WERI-Rb-1 (cell line): ENCODE data around the gene CPSF3.
A peak's percentile ranks its signal among the peaks of the same experiment; 100 is the strongest.

Source experiments
- DNase-seq: peaks from one replicate; pipeline ENCODE4 v3.0.0-alpha.2; 2020
- H3K27ac ChIP-seq: fragments of 250-450 bp; sonication (Bioruptor Pico); 2 replicates; pipeline ENCODE4 v1.5.1; 2020; ENCODE audit warnings: mild to moderate bottlenecking, moderate library complexity
- H3K27me3 ChIP-seq: fragments of 250-450 bp; sonication (Bioruptor Pico); 2 replicates; pipeline ENCODE4 v1.5.1; 2021; ENCODE audit warnings: mild to moderate bottlenecking, low read depth, moderate library complexity; ENCODE audit not compliant: insufficient read depth, severe bottlenecking
- H3K36me3 ChIP-seq: fragments of 250-450 bp; sonication (Bioruptor Pico); 2 replicates; pipeline ENCODE4 v1.5.1; 2020; ENCODE audit warnings: mild to moderate bottlenecking, moderate library complexity
- H3K4me3 ChIP-seq: 2 replicates; pipeline ENCODE4 v1.5.1; 2011; ENCODE audit warnings: low read depth, mild to moderate bottlenecking, control low read depth, low read length
- H3K9me3 ChIP-seq: fragments of 250-450 bp; sonication (Bioruptor Pico); 2 replicates; pipeline ENCODE4 v1.5.1; 2021; ENCODE audit warnings: mild to moderate bottlenecking, moderate library complexity; ENCODE audit not compliant: severe bottlenecking
- TF ChIP-seq, protein P1 (sequence below): IDR thresholded peaks from 2 replicates; pipeline ENCODE4 v1.5.1; 2011; ENCODE audit warnings: low read depth, mild to moderate bottlenecking, control low read depth, inconsistent platforms, low read length

Gene CPSF3

DNA sequence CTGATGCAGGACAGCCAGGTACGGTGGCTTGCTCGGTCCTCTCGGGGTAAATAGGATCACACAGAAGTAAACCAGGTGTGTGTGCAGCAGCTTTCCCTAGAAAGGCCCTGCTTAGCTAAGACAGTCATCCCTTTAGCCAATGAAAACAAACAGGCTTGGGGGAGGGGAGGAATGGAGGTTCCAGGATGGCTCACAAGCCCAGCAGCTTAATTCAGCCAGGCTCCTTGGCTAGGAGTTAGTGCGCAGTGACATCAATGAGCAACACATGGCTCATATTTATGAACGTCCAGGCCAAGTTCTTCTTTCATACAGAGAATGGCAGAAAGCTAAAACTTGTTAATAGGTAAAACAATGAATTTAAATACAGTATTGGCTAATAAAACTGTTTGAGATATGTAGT is 61.1 kb downstream of the CPSF3 start:
- peak; percentile 78 for DNase-seq
- TF ChIP-seq, protein P1, sequence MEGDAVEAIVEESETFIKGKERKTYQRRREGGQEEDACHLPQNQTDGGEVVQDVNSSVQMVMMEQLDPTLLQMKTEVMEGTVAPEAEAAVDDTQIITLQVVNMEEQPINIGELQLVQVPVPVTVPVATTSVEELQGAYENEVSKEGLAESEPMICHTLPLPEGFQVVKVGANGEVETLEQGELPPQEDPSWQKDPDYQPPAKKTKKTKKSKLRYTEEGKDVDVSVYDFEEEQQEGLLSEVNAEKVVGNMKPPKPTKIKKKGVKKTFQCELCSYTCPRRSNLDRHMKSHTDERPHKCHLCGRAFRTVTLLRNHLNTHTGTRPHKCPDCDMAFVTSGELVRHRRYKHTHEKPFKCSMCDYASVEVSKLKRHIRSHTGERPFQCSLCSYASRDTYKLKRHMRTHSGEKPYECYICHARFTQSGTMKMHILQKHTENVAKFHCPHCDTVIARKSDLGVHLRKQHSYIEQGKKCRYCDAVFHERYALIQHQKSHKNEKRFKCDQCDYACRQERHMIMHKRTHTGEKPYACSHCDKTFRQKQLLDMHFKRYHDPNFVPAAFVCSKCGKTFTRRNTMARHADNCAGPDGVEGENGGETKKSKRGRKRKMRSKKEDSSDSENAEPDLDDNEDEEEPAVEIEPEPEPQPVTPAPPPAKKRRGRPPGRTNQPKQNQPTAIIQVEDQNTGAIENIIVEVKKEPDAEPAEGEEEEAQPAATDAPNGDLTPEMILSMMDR: no peak
- Histone ChIP-seq H3K9me3 (no peaks in the 10 kb centered on the region), H3K27me3 (no peaks in the 10 kb centered on the region), H3K27ac (peak overlapping the region; percentile 26), H3K4me3 (no peak overlapping the region), H3K36me3 (peaks cover 97% of the 10 kb centered on the region)

DNA sequence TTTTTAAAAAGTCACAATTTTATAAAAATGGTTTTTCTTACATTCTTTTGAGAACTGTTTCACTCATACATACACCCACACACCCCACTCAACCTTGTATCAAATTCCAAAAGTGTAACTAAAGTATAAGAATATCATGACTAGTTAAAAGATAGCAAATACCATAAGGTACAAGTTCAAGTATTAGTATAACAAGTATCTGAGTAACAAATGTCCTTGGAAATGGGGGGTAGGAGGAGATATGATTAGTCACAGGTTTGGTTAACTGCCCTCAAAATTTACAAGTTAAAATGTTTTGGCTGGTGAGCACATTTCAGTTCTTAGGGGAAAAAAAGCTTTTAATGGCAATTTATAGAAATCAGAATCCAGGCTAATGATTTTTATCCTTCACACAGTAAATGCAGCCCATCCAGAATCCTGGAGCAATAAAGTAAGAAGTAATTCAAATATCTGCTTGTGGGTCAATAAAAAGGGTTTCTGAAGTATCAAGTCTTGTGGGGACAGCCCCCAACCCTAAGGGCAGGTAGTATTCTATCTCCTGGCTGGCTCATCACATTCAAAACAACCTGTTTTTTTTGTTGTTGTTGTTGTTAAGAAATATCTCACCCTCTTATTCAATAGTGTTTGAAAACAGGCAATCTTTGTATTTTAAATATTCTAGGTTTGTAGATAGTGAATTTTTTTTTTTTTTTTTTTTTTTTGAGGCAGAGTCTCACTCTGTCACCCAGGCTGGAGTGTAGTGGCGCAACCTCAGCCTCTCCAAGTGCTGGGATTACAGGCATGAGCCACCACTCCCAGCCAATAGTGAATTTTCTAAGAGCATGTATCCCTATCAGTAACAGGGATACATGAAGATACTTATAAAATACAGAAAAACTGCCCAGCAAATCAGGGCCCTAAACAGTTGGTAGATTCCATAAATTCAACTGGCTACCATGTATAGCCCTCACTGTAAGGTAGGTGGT is 65.4 kb downstream of the CPSF3 start:
- no peak for DNase-seq
- Histone ChIP-seq H3K27ac (no peak overlapping the region), H3K36me3 (peaks cover 99% of the 10 kb centered on the region), H3K9me3 (no peaks in the 10 kb centered on the region), H3K4me3 (no peak overlapping the region), H3K27me3 (no peaks in the 10 kb centered on the region)
- TF ChIP-seq, protein P1: no peak

DNA sequence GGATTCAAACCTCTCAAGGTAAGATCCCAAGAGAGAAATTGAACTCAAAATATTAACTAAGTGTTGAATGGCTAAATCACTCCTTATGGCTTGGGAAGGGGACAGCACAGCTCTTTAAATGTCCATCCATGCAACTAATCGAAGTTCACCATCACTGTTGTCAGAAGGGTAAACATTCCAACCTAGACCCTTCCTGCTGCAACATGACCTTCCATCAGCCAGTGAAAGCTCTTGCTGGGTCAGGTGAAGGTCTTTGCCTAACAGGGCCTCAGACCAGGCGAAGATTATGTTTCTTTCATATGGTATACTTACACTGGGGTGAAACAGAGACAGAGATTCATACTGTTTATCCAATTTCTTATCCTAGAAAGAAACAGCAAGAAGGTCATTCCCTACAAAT is 67.3 kb downstream of the CPSF3 start:
- H3K9me3 ChIP-seq: no peaks in the 10 kb centered on the region
- no peak for DNase-seq
- no peaks in the 10 kb centered on the region for H3K27me3 ChIP-seq
- no peak overlapping the region for H3K27ac ChIP-seq
- no peak overlapping the region for H3K4me3 ChIP-seq
- TF ChIP-seq, protein P1: no peak
- peaks cover 96% of the 10 kb centered on the region for H3K36me3 ChIP-seq

DNA sequence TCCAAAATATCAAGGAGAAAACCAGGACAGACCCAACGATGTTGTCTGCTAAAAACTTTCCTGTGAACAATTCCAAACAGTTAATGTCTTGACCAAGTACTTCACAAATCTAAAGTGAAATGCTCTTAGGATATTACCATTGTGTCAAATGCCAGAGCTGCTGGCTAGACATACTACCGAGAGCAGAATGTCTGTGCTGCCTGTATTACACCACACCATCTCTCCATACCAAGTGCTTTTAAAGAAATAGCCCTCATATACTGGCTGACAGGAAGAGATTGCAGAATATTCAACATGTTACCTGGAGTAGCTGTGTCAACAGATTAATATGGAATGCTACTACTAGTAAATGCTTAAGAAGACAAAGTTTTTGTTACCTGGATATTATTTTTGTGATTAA is 69.5 kb downstream of the CPSF3 start:
- Histone ChIP-seq H3K27me3 (no peaks in the 10 kb centered on the region), H3K9me3 (no peaks in the 10 kb centered on the region), H3K27ac (no peak overlapping the region), H3K4me3 (no peak overlapping the region), H3K36me3 (peaks cover 94% of the 10 kb centered on the region)
- DNase-seq: no peak
- TF ChIP-seq, protein P1: no peak

DNA sequence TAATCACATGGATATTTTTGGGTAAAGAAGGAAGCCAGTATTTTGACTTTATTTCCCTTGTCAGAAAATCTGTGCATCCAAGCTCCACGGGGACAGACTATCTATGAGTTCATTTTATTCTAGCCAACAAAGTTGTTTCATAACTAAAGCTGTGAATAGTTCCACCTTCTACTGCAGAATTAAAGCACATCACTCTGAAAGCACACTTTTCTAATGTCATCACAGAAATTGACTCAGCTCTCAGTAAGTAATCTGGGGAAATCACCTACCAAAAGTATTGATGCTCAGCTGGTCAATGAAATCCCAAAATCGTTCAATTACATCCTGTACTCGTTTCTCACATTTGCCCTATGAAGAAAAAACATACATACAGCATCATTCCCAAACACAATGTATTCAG is 70.0 kb downstream of the CPSF3 start:
- TF ChIP-seq, protein P1: no peak
- Histone ChIP-seq H3K36me3 (peaks cover 94% of the 10 kb centered on the region), H3K27me3 (no peaks in the 10 kb centered on the region), H3K9me3 (no peaks in the 10 kb centered on the region), H3K4me3 (no peak overlapping the region), H3K27ac (no peak overlapping the region)
- no peak for DNase-seq
